ENCODE results near the gene MAP2K1. TPM values are rescaled to one million over a fixed set of nuclear protein-coding genes. Genes with fewer than 3 reads are reported as not detected.

The MAP2K1 gene
- total RNA-seq, 4 donors from 2014 or later = 13.2 to 46.4 (median 33.5) TPM

- intact Hi-C loops (cut with DNase I; ENCODE audit: low total_unique reads) = no loop called here
- TF ChIP-seq POLR2A (IDR thresholded peaks at IDR 0.05) (no peak), CTCF (IDR thresholded peaks at IDR 0.05) (no peak)
Measured at GRCh38 chr15:66503780-66504562, 117.3 kb downstream of the MAP2K1 start.

GRCh38 chr15:66504563-66505429, 118.1 kb downstream of the MAP2K1 start, which contains the start of the genes RPL4 and ZWILCH:
Gene RPL4, minus strand, starts transcription at chr15:66504855. Its CDS starts 65 bp downstream, at chr15:66504790.
Gene ZWILCH, plus strand, starts transcription at chr15:66505326. Its CDS starts 13 bp downstream, at chr15:66505339.
- peak within 1 kb of the TSS; percentile 79 to 95 for H3K4me3 ChIP-seq
- TF ChIP-seq POLR2A (IDR thresholded peaks at IDR 0.05) = peak; percentile 59 to 86
- TF ChIP-seq CTCF (IDR thresholded peaks at IDR 0.05) = peak in 2 of 4 experiments; percentile 1 to 8
- intact Hi-C loops (cut with DNase I; ENCODE audit: low total_unique reads) = no loop called here

More at GRCh38 chr15:66503780-66504562, 117.3 kb downstream of the MAP2K1 start:
- no peaks in the 10 kb centered on the region for H3K36me3 ChIP-seq
- no peak for DNase-seq
- peak overlapping the region; percentile 87 to 93 for H3K27ac ChIP-seq
- peak overlapping the region; percentile 79 to 95 for H3K4me3 ChIP-seq
- H3K27me3 ChIP-seq = no peaks in the 10 kb centered on the region
- H3K4me1 ChIP-seq = peaks cover 4 to 7% of the 10 kb centered on the region in 2 donors
- no peaks in the 10 kb centered on the region for H3K9me3 ChIP-seq

GRCh38 chr15:66505430-66505811, 118.7 kb downstream of the MAP2K1 start:
- H3K27me3 ChIP-seq = no peaks in the 10 kb centered on the region
- intact Hi-C loops (cut with DNase I; ENCODE audit: low total_unique reads) = no loop called here
- H3K36me3 ChIP-seq = no peaks in the 10 kb centered on the region
- peaks cover 4 to 7% of the 10 kb centered on the region in 2 donors for H3K4me1 ChIP-seq
- H3K27ac ChIP-seq = peak overlapping the region; percentile 87 to 93
- no peak for DNase-seq
- no peaks in the 10 kb centered on the region for H3K9me3 ChIP-seq
- H3K4me3 ChIP-seq = peak overlapping the region; percentile 79 to 95
- no peak for TF ChIP-seq POLR2A (IDR thresholded peaks at IDR 0.05)
- no peak for TF ChIP-seq CTCF (IDR thresholded peaks at IDR 0.05)

More at GRCh38 chr15:66504563-66505429, 118.1 kb downstream of the MAP2K1 start, which contains the start of the genes RPL4 and ZWILCH:
- Histone ChIP-seq H3K27ac (peak within 1 kb of the TSS; percentile 87 to 93), H3K9me3 (no peaks in the 10 kb centered on the region), H3K27me3 (no peaks in the 10 kb centered on the region), H3K36me3 (no peaks in the 10 kb centered on the region), H3K4me1 (peaks cover 4 to 7% of the 10 kb centered on the region in 2 donors)
- DNase-seq = peak; percentile 78 to 79

- intact Hi-C loops (cut with DNase I; ENCODE audit: low total_unique reads) = no loop called here
- Histone ChIP-seq H3K9me3 (no peaks in the 10 kb centered on the region), H3K4me3 (peak overlapping the region in 1 of 2 donors; percentile 79), H3K4me1 (peaks cover 4 to 7% of the 10 kb centered on the region in 2 donors), H3K27ac (peak overlapping the region in 1 of 2 donors; percentile 87), H3K27me3 (no peaks in the 10 kb centered on the region), H3K36me3 (no peaks in the 10 kb centered on the region)
- no peak for TF ChIP-seq CTCF (IDR thresholded peaks at IDR 0.05)
- TF ChIP-seq POLR2A (IDR thresholded peaks at IDR 0.05) = no peak
- DNase-seq = no peak
Measured at GRCh38 chr15:66505818-66506217, 119.1 kb downstream of the MAP2K1 start.
